Pancreas (tissue), 10 donors: ENCODE data around the gene SPTBN4. TPM values are rescaled to one million over a fixed set of nuclear protein-coding genes. Genes with fewer than 3 reads are reported as not detected.
"Not testable (repeated sequence)": the region's sequence is repeated elsewhere in the genome, so short reads cannot be mapped to it uniquely, and the experiment has no call there.

Source experiments
- ATAC-seq, 4 donors: fragments of 200-7000 bp; cut with Tn5 transposase; one replicate each; pipeline versions ENCODE4 v1.8.0 to v1.9.1; 2020; ENCODE audit warnings: mild to moderate bottlenecking in 4 of 4, moderate library complexity in 4 of 4
- DNase-seq, 6 donors: peaks; one replicate each; pipeline ENCODE4 v3.0.0-alpha.2; 2020
- FAIRE-seq: peaks from 2 replicates; lab custom pipeline; 2012; peaks lifted over from hg19 to GRCh38; lab: Jason Lieb, UNC
- H3K27ac ChIP-seq, 4 donors: fragments of 200-600 bp; sonication (generic); 1 replicate in 3 of 4; 2 replicates in 1 of 4; pipeline versions ENCODE4 v1.5.0 to v1.8.0; 2020
- H3K27me3 ChIP-seq, 4 donors: fragments of 200-600 bp; one replicate each; pipeline ENCODE4 v1.8.0; 2021
- H3K36me3 ChIP-seq, 3 donors: fragments of 200-600 bp; sonication (generic) in 1 of 3; one replicate each; pipeline versions ENCODE4 v1.5.0 to v1.8.0; 2020 to 2021
- H3K4me1 ChIP-seq, 3 donors: fragments of 200-600 bp; one replicate each; pipeline ENCODE4 v1.8.0; 2021
- H3K4me3 ChIP-seq, 4 donors: fragments of 200-600 bp; sonication (generic) in 2 of 4; one replicate each; pipeline versions ENCODE4 v1.5.0 to v1.8.0; 2020 to 2021
- H3K9me3 ChIP-seq, 4 donors: fragments of 200-600 bp; one replicate each; pipeline ENCODE4 v1.8.0; 2021
- CTCF ChIP-seq, 4 donors: fragments of 200-600 bp; sonication (generic) in 3 of 4; IDR thresholded peaks; one replicate each; pipeline versions ENCODE4 v1.5.0 to v1.8.0; 2021; ENCODE audit warnings: antibody characterized with exemption in 4 of 4
- WGBS, 2 donors: extraction: QIAGEN DNeasy Blood & Tissue Kit; methylation state at CpG; one replicate each; pipeline ENCODE4 v1.1.7; 2013; 5-methylcytosine and 5-hydroxymethylcytosine counted together
- intact Hi-C, 3 donors: fragments of 100-400 bp; cut with DNase I; formaldehyde crosslinking; loops; one replicate each; pipeline versions ENCODE4 v1.11.1 to v1.14.2; 2022
- polyA plus RNA-seq, 2 donors: library from polyadenylated mRNA; stranded (reverse); fragments of 200-250 nt; gene quantifications; one replicate each; pipeline ENCODE4 v1.2.3, GENCODE V29; 2013
- total RNA-seq, 6 donors: library from RNA; stranded (reverse); fragmentation: NEBNext Ultra II Directional in 4 of 6; extraction: Animal tissue kit (Norgen Biotek cat#: 25700) in 4 of 6; gene quantifications; one replicate each; pipeline versions ENCODE4 v1.2.1 to v1.2.4, GENCODE V29; 2021 to 2023
- donor health status: healthy with polysubstance abuse.
- donor health status: DM: no; HTN: no; CAD: no; lungs with moderate emphysema.
- donor health status: DM: no; HTN: no; CAD: no.
- donor health status: control.
- donor health status: control.
- donor health status: Bipolar disorder and iron deficiency.
- donor health status: DM: yes; HTN: yes; CAD: no.
- donor health status: DM: no; HTN: no; CAD: no.
- donor health status: DM: no; HTN: no; CAD: no.
- donor health status: DM: yes; HTN: yes; CAD: no.

SPTBN4 gene
- total and polyA plus RNA-seq, 8 donors, result 1.0 to 23.9 (median 1.7) TPM

GRCh38 chr19:40492274-40492673 is 25.5 kb downstream of the SPTBN4 start:
- H3K27ac ChIP-seq, result no peak overlapping the region
- WGBS, 2 donors, result 90 to 95% methylated on average over 3 of the region's 3 CpGs
- DNase-seq (no peak), ATAC-seq (no peak), FAIRE-seq (no peak)
- H3K36me3 ChIP-seq, result no peaks in the 10 kb centered on the region
- no peaks in the 10 kb centered on the region for H3K4me1 ChIP-seq
- no peaks in the 10 kb centered on the region for H3K9me3 ChIP-seq
- no peak for TF ChIP-seq CTCF (IDR thresholded peaks at IDR 0.05)
- H3K27me3 ChIP-seq, result no peaks in the 10 kb centered on the region
- intact Hi-C loops, result no loop called here
- no peak overlapping the region for H3K4me3 ChIP-seq

- no peak overlapping the region for H3K4me3 ChIP-seq
- H3K27me3 ChIP-seq, result no peaks in the 10 kb centered on the region
- no peak for DNase-seq
- no peak for ATAC-seq
- intact Hi-C loops, result no loop called here
- TF ChIP-seq CTCF (IDR thresholded peaks at IDR 0.05), result no peak
- no peak for FAIRE-seq
- H3K4me1 ChIP-seq, result no peaks in the 10 kb centered on the region
- H3K9me3 ChIP-seq, result no peaks in the 10 kb centered on the region
- 44 to 46% methylated on average over 4 of the region's 4 CpGs for WGBS, 2 donors
- H3K27ac ChIP-seq, result no peak overlapping the region
- H3K36me3 ChIP-seq, result no peaks in the 10 kb centered on the region
Measured at GRCh38 chr19:40493778-40494177, 27.0 kb downstream of the SPTBN4 start.

- no peak overlapping the region for H3K4me3 ChIP-seq
- 61 to 65% methylated on average over 1 of the region's 1 CpG for WGBS, 2 donors
- no peaks in the 10 kb centered on the region for H3K36me3 ChIP-seq
- H3K27ac ChIP-seq, result no peak overlapping the region
- FAIRE-seq (no peak), ATAC-seq (no peak), DNase-seq (no peak)
- intact Hi-C loops, result no loop called here
- no peaks in the 10 kb centered on the region for H3K9me3 ChIP-seq
- no peak for TF ChIP-seq CTCF (IDR thresholded peaks at IDR 0.05)
- H3K27me3 ChIP-seq, result no peaks in the 10 kb centered on the region
- H3K4me1 ChIP-seq, result no peaks in the 10 kb centered on the region
Measured at GRCh38 chr19:40494191-40494838, 27.5 kb downstream of the SPTBN4 start.

GRCh38 chr19:40497214-40497613 is 30.4 kb downstream of the SPTBN4 start:
- no peak overlapping the region for H3K4me3 ChIP-seq
- H3K27me3 ChIP-seq, result no peaks in the 10 kb centered on the region
- TF ChIP-seq CTCF (IDR thresholded peaks at IDR 0.05), result no peak
- H3K36me3 ChIP-seq, result no peaks in the 10 kb centered on the region
- H3K4me1 ChIP-seq, result no peaks in the 10 kb centered on the region
- intact Hi-C loops, result no loop called here
- no peaks in the 10 kb centered on the region for H3K9me3 ChIP-seq
- H3K27ac ChIP-seq, result no peak overlapping the region
- WGBS, 2 donors, result 79 to 89% methylated on average over 12 of the region's 12 CpGs
- ATAC-seq (no peak), FAIRE-seq (no peak), DNase-seq (no peak)

GRCh38 chr19:40499320-40499719 is 32.5 kb downstream of the SPTBN4 start:
- Histone ChIP-seq H3K27ac (no peak overlapping the region), H3K36me3 (no peaks in the 10 kb centered on the region), H3K4me1 (no peaks in the 10 kb centered on the region), H3K27me3 (no peaks in the 10 kb centered on the region), H3K4me3 (no peak overlapping the region), H3K9me3 (no peaks in the 10 kb centered on the region)
- no peak for TF ChIP-seq CTCF (IDR thresholded peaks at IDR 0.05)
- no peak for ATAC-seq
- DNase-seq, result no peak
- intact Hi-C loops, result no loop called here
- WGBS, 2 donors, result 79 to 90% methylated on average over 5 of the region's 5 CpGs
- no peak for FAIRE-seq

GRCh38 chr19:40500678-40501530 is 34.1 kb downstream of the SPTBN4 start:
- H3K27me3 ChIP-seq, ATAC-seq, H3K4me1 ChIP-seq, intact Hi-C loops, H3K4me3 ChIP-seq, H3K36me3 ChIP-seq, H3K27ac ChIP-seq, FAIRE-seq, H3K9me3 ChIP-seq, DNase-seq: not testable (repeated sequence)
- WGBS, 2 donors, result 77 to 85% methylated on average over 8 of the region's 8 CpGs
